ENCODE results near the gene SIPA1L2.

DNA sequence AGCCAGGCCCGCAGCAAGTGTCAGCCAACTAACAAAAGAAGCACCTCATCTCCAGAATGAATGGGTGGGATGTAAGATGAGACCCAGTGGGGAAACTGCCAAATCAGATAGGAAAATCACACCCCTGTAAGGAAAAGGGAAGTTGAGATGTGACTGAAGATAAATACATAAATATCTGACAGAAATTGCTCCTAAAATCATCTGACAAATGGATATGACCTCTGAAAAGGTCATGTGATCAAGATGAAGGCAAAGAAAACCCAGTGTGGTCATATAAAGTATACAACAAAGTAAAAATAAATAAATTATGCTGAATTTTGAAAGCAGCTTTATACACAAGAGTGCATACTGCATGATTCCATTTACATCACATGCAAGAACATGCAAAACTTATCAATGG lies 12.7 kb downstream of the SIPA1L2 start:
- no peak for TF ChIP-seq POLR2A (IDR thresholded peaks at IDR 0.05; ENCODE audit: low read depth, low read length)
- no peak for TF ChIP-seq TAF1 (IDR thresholded peaks at IDR 0.05; ENCODE audit: borderline replicate concordance, low read depth, low read length)
- TF ChIP-seq POLR2AphosphoS5 (IDR thresholded peaks at IDR 0.05; ENCODE audit: low read depth, low read length) = no peak

Data from GM12892 (cell line).